MM.1S (cell line): Measurements from ENCODE around the gene HIGD2A.

ENCODE experiments used
- DNase-seq: peaks from one replicate; pipeline ENCODE4 v3.0.0-alpha.2; 2015
- H2AFZ ChIP-seq: fragments of 300-600 bp; sonication (generic); 2 replicates; pipeline ENCODE4 v1.6.0; 2016; ENCODE audit warnings: antibody characterized with exemption, low read length
- H3F3A ChIP-seq: fragments of 300-600 bp; sonication (generic); 2 replicates; pipeline ENCODE4 v1.6.1; 2016; ENCODE audit warnings: mild to moderate bottlenecking, antibody characterized with exemption, low read length, moderate library complexity, mixed read lengths; ENCODE audit not compliant: insufficient read depth
- H3K27ac ChIP-seq: fragments of 300-600 bp; sonication (generic); 2 replicates; pipeline ENCODE4 v1.5.1; 2016; ENCODE audit warnings: mild to moderate bottlenecking, low read length
- H3K27me3 ChIP-seq: fragments of 300-600 bp; sonication (generic); replicated peaks from 2 replicates; pipeline ENCODE4 v1.6.0; 2016; ENCODE audit warnings: low read length; ENCODE audit not compliant: insufficient read depth
- H3K36me3 ChIP-seq: fragments of 300-600 bp; sonication (generic); replicated peaks from 2 replicates; pipeline ENCODE4 v1.6.1; 2016; ENCODE audit warnings: mild to moderate bottlenecking, low read length, mixed read lengths; ENCODE audit not compliant: insufficient read depth
- H3K4me1 ChIP-seq: fragments of 300-600 bp; sonication (generic); 2 replicates; pipeline ENCODE4 v1.6.1; 2016; ENCODE audit warnings: low read length, mixed read lengths
- H3K4me2 ChIP-seq: fragments of 300-600 bp; sonication (generic); 2 replicates; pipeline ENCODE4 v1.6.0; 2016; ENCODE audit warnings: low read depth, low read length
- H3K4me3 ChIP-seq: fragments of 300-600 bp; sonication (generic); 2 replicates; pipeline ENCODE4 v1.5.1; 2016; ENCODE audit warnings: low read length, mixed read lengths
- H3K79me2 ChIP-seq: fragments of 300-600 bp; sonication (generic); 2 replicates; pipeline ENCODE4 v1.6.1; 2016; ENCODE audit warnings: mixed run types, low read length, mixed read lengths
- H3K9ac ChIP-seq: fragments of 300-600 bp; sonication (generic); 2 replicates; pipeline ENCODE4 v1.6.1; 2016; ENCODE audit warnings: low read length, mixed read lengths
- H3K9me2 ChIP-seq: fragments of 300-600 bp; sonication (generic); replicated peaks from 2 replicates; pipeline ENCODE4 v1.6.1; 2016; ENCODE audit warnings: mild to moderate bottlenecking, low read length, mixed read lengths; ENCODE audit not compliant: insufficient read depth
- H3K9me3 ChIP-seq: fragments of 300-600 bp; sonication (generic); replicated peaks from 2 replicates; pipeline ENCODE4 v1.6.1; 2016; ENCODE audit warnings: mild to moderate bottlenecking, low read length, mixed read lengths; ENCODE audit not compliant: insufficient read depth
- H4K20me1 ChIP-seq: fragments of 300-600 bp; sonication (generic); 2 replicates; pipeline ENCODE4 v1.6.1; 2016; ENCODE audit warnings: mild to moderate bottlenecking, low read length, moderate library complexity, mixed read lengths; ENCODE audit not compliant: insufficient read depth
- CTCF ChIP-seq: fragments of 300-600 bp; sonication (generic); IDR thresholded peaks from 2 replicates; pipeline ENCODE4 v1.5.1; 2016; ENCODE audit warnings: antibody characterized with exemption, low read length, mixed read lengths
- EZH2 ChIP-seq: fragments of 300-600 bp; sonication (generic); optimal IDR thresholded peaks from 2 replicates; pipeline ENCODE3; 2017; ENCODE audit warnings: low read depth, mild to moderate bottlenecking, antibody characterized with exemption, low read length, mixed read lengths
- EZH2phosphoT487 ChIP-seq: fragments of 300-600 bp; sonication (generic); IDR thresholded peaks from 2 replicates; pipeline ENCODE4 v1.6.1; 2018; ENCODE audit warnings: antibody characterized with exemption, low read length

The HIGD2A gene

GRCh38 chr5:176369934-176370711 lies 18.4 kb upstream of the HIGD2A start:
- Histone ChIP-seq H2AFZ (no peak overlapping the region), H3F3A (no peaks in the 10 kb centered on the region), H3K36me3 (no peaks in the 10 kb centered on the region), H3K4me1 (no peaks in the 10 kb centered on the region), H3K4me2 (no peak overlapping the region), H3K27ac (no peak overlapping the region), H4K20me1 (no peaks in the 10 kb centered on the region), H3K27me3 (peaks cover 27% of the 10 kb centered on the region), H3K9me3 (no peaks in the 10 kb centered on the region), H3K9ac (no peak overlapping the region), H3K9me2 (no peaks in the 10 kb centered on the region), H3K4me3 (no peak overlapping the region), H3K79me2 (no peaks in the 10 kb centered on the region)
- no peak for TF ChIP-seq CTCF
- no peak for DNase-seq

GRCh38 chr5:176371621-176372539 lies 16.7 kb upstream of the HIGD2A start:
- Histone ChIP-seq H3K4me2 (no peak overlapping the region), H3K27ac (no peak overlapping the region), H3K9ac (no peak overlapping the region), H3F3A (no peaks in the 10 kb centered on the region), H4K20me1 (no peaks in the 10 kb centered on the region), H3K36me3 (no peaks in the 10 kb centered on the region), H3K79me2 (no peaks in the 10 kb centered on the region), H3K9me2 (no peaks in the 10 kb centered on the region), H3K27me3 (peaks cover 13% of the 10 kb centered on the region; the same call in 1 of the 2 replicates), H3K9me3 (no peaks in the 10 kb centered on the region), H2AFZ (no peak overlapping the region), H3K4me1 (no peaks in the 10 kb centered on the region), H3K4me3 (no peak overlapping the region)
- no peak for DNase-seq
- TF ChIP-seq CTCF (no peak), EZH2phosphoT487 (no peak), EZH2 (no peak)

- no peak overlapping the region for H2AFZ ChIP-seq
These were observed 15.3 kb upstream of the HIGD2A start for GRCh38 chr5:176373100-176373818.

More at GRCh38 chr5:176373100-176373818, 15.3 kb upstream of the HIGD2A start:
- Histone ChIP-seq H3K27ac (no peak overlapping the region), H3K9me2 (no peaks in the 10 kb centered on the region), H3K36me3 (no peaks in the 10 kb centered on the region), H3K9me3 (no peaks in the 10 kb centered on the region), H3K4me1 (no peaks in the 10 kb centered on the region), H3K9ac (no peak overlapping the region), H3K27me3 (0 out of 2 replicates have a peak, but pooled peaks cover under 1% of the 10 kb centered on the region), H3K79me2 (no peaks in the 10 kb centered on the region), H3K4me3 (no peak overlapping the region), H4K20me1 (no peaks in the 10 kb centered on the region), H3F3A (no peaks in the 10 kb centered on the region), H3K4me2 (no peak overlapping the region)
- TF ChIP-seq CTCF, result no peak
- no peak for TF ChIP-seq EZH2phosphoT487
- no peak for TF ChIP-seq EZH2
- DNase-seq, result no peak
